Astrocyte (in vitro differentiated cells and primary cell): ENCODE measurements around the gene MTERF2. TPM values are rescaled to one million over a fixed set of nuclear protein-coding genes. Genes with fewer than 3 reads are reported as not detected.

Source experiments
- DNase-seq: peaks from one replicate; pipeline ENCODE4 v3.0.0-alpha.2; 2010; ENCODE audit warnings: low read depth
- FAIRE-seq: peaks from 2 replicates; lab custom pipeline; 2011; peaks lifted over from hg19 to GRCh38; lab: Jason Lieb, UNC
- H2AFZ ChIP-seq: 2 replicates; pipeline ENCODE4 v1.6.0; 2012; ENCODE audit warnings: low read depth, low read length, inconsistent platforms
- H3K27ac ChIP-seq: 2 replicates; pipeline ENCODE4 v1.5.1; 2011; ENCODE audit warnings: low read depth, low read length, inconsistent platforms
- H3K27me3 ChIP-seq: 2 replicates; pipeline ENCODE4 v1.6.0; 2011; ENCODE audit warnings: low read length, inconsistent platforms; ENCODE audit not compliant: insufficient read depth
- H3K36me3 ChIP-seq: 2 replicates; pipeline ENCODE4 v1.5.1; 2011; ENCODE audit warnings: low read length, inconsistent platforms; ENCODE audit not compliant: insufficient read depth
- H3K4me1 ChIP-seq: 2 replicates; pipeline ENCODE4 v1.5.1; 2011; ENCODE audit warnings: low read length, inconsistent platforms; ENCODE audit not compliant: insufficient read depth
- H3K4me2 ChIP-seq: 2 replicates; pipeline ENCODE4 v1.6.0; 2012; ENCODE audit warnings: low read length, inconsistent platforms
- H3K4me3 ChIP-seq: 2 replicates; pipeline ENCODE4 v1.5.1; 2011; ENCODE audit warnings: low read depth, mild to moderate bottlenecking, low read length, inconsistent platforms; ENCODE audit not compliant: insufficient read depth
- H3K79me2 ChIP-seq: 2 replicates; pipeline ENCODE4 v1.6.0; 2012; ENCODE audit warnings: mild to moderate bottlenecking, low read length, inconsistent platforms; ENCODE audit not compliant: insufficient read depth
- H3K9ac ChIP-seq: 2 replicates; pipeline ENCODE4 v1.6.0; 2012; ENCODE audit warnings: mild to moderate bottlenecking, low read length, inconsistent platforms
- H3K9me3 ChIP-seq: 2 replicates; pipeline ENCODE4 v1.5.1; 2012; ENCODE audit warnings: low read depth, mild to moderate bottlenecking, low read length, inconsistent platforms; ENCODE audit not compliant: insufficient read depth
- H4K20me1 ChIP-seq: 2 replicates; pipeline ENCODE4 v1.6.0; 2012; ENCODE audit warnings: low read length, inconsistent platforms; ENCODE audit not compliant: insufficient read depth
- H3K27ac Mint-ChIP-seq: one replicate; pipeline ENCODE4 v1.8.0; 2021; ENCODE audit warnings: mild to moderate bottlenecking, mixed read lengths; ENCODE audit not compliant: unreplicated experiment
- H3K27me3 Mint-ChIP-seq: one replicate; pipeline ENCODE4 v1.8.0; 2021; ENCODE audit warnings: low read depth, mixed read lengths; ENCODE audit not compliant: unreplicated experiment
- H3K36me3 Mint-ChIP-seq: one replicate; pipeline ENCODE4 v1.8.0; 2021; ENCODE audit warnings: low read depth, mixed read lengths; ENCODE audit not compliant: unreplicated experiment
- H3K4me1 Mint-ChIP-seq: one replicate; pipeline ENCODE4 v1.8.0; 2021; ENCODE audit warnings: low read depth, mixed read lengths; ENCODE audit not compliant: unreplicated experiment
- H3K4me3 Mint-ChIP-seq: one replicate; pipeline ENCODE4 v1.8.0; 2021; ENCODE audit warnings: mild to moderate bottlenecking, moderate library complexity, mixed read lengths; ENCODE audit not compliant: unreplicated experiment
- H3K9me3 Mint-ChIP-seq: one replicate; pipeline ENCODE4 v1.8.0; 2021; ENCODE audit warnings: mild to moderate bottlenecking, mixed read lengths; ENCODE audit not compliant: unreplicated experiment
- CTCF ChIP-seq: IDR thresholded peaks from 2 replicates; pipeline ENCODE4 v1.5.1; 2011; ENCODE audit warnings: low read depth, mild to moderate bottlenecking, inconsistent platforms, low read length, moderate library complexity; ENCODE audit not compliant: insufficient read depth
- EZH2 ChIP-seq: IDR thresholded peaks from 2 replicates; pipeline ENCODE4 v1.6.1; 2012; ENCODE audit warnings: mild to moderate bottlenecking, low read length, inconsistent platforms; ENCODE audit not compliant: insufficient read depth
- total RNA-seq: library from RNA; stranded (reverse); gene quantifications from 2 replicates; pipeline ENCODE4 v1.2.1, GENCODE V29; 2021

Gene MTERF2
- total RNA-seq, 1 donor from 2014 or later, result 5.1 TPM

- no peak for DNase-seq
- peaks cover 11% of the 10 kb centered on the region for H3K79me2 ChIP-seq
- H3K4me3 Mint-ChIP-seq, result peak overlapping the region; percentile 88
- FAIRE-seq, result no peak
- H3K4me2 ChIP-seq, result peak overlapping the region; percentile 87
- no peaks in the 10 kb centered on the region for H3K27me3 Mint-ChIP-seq
- peaks cover 5% of the 10 kb centered on the region for H3K36me3 Mint-ChIP-seq
- no peak overlapping the region for H3K9ac ChIP-seq
- peak overlapping the region; percentile 20 for H3K4me3 ChIP-seq
- no peaks in the 10 kb centered on the region for H3K9me3 Mint-ChIP-seq
- H4K20me1 ChIP-seq, result peaks cover 9% of the 10 kb centered on the region
- H3K27me3 ChIP-seq, result no peaks in the 10 kb centered on the region
- H3K4me1 ChIP-seq, result peaks cover 6% of the 10 kb centered on the region
- H3K27ac Mint-ChIP-seq, result no peak overlapping the region
- no peak for TF ChIP-seq EZH2
- no peak for TF ChIP-seq CTCF
- H3K4me1 Mint-ChIP-seq, result peaks cover 13% of the 10 kb centered on the region
- no peaks in the 10 kb centered on the region for H3K9me3 ChIP-seq
- no peak overlapping the region for H2AFZ ChIP-seq
- no peaks in the 10 kb centered on the region for H3K36me3 ChIP-seq
- H3K27ac ChIP-seq, result no peak overlapping the region
Observed at GRCh38 chr12:106987846-106988245, 900 bp upstream of the MTERF2 start.

GRCh38 chr12:106986135-106986534 is 811 bp downstream of the MTERF2 start:
- H3K27me3 ChIP-seq, result no peaks in the 10 kb centered on the region
- DNase-seq (no peak), FAIRE-seq (no peak)
- H3K27ac Mint-ChIP-seq, result peak overlapping the region; percentile 43
- H3K4me2 ChIP-seq, result peak overlapping the region; percentile 87
- peaks cover 16% of the 10 kb centered on the region for H3K4me1 Mint-ChIP-seq
- H3K9me3 Mint-ChIP-seq, result no peaks in the 10 kb centered on the region
- H3K4me1 ChIP-seq, result peaks cover 6% of the 10 kb centered on the region
- peak overlapping the region; percentile 88 for H3K9ac ChIP-seq
- H3K27me3 Mint-ChIP-seq, result no peaks in the 10 kb centered on the region
- no peaks in the 10 kb centered on the region for H3K36me3 ChIP-seq
- peaks cover 5% of the 10 kb centered on the region for H3K36me3 Mint-ChIP-seq
- peak overlapping the region; percentile 82 for H3K27ac ChIP-seq
- TF ChIP-seq EZH2 (no peak), CTCF (no peak)
- peak overlapping the region; percentile 88 for H3K4me3 Mint-ChIP-seq
- H3K79me2 ChIP-seq, result peaks cover 11% of the 10 kb centered on the region
- H4K20me1 ChIP-seq, result peaks cover 9% of the 10 kb centered on the region
- H3K4me3 ChIP-seq, result peak overlapping the region; percentile 71
- no peaks in the 10 kb centered on the region for H3K9me3 ChIP-seq
- H2AFZ ChIP-seq, result no peak overlapping the region

GRCh38 chr12:106985479-106985878 is 1.5 kb downstream of the MTERF2 start:
- Histone ChIP-seq H3K27ac (no peak overlapping the region), H4K20me1 (peaks cover 9% of the 10 kb centered on the region), H3K4me1 (peaks cover 6% of the 10 kb centered on the region), H3K27me3 (no peaks in the 10 kb centered on the region), H3K79me2 (peaks cover 11% of the 10 kb centered on the region), H3K36me3 (no peaks in the 10 kb centered on the region), H3K9ac (peak overlapping the region; percentile 88), H3K9me3 (no peaks in the 10 kb centered on the region), H2AFZ (no peak overlapping the region), H3K4me3 (no peak overlapping the region), H3K4me2 (peak overlapping the region; percentile 87)
- H3K4me1 Mint-ChIP-seq, result peaks cover 16% of the 10 kb centered on the region
- H3K27ac Mint-ChIP-seq, result no peak overlapping the region
- no peak for DNase-seq
- no peaks in the 10 kb centered on the region for H3K9me3 Mint-ChIP-seq
- FAIRE-seq, result no peak
- H3K4me3 Mint-ChIP-seq, result peak overlapping the region; percentile 88
- TF ChIP-seq EZH2 (no peak), CTCF (no peak)
- no peaks in the 10 kb centered on the region for H3K27me3 Mint-ChIP-seq
- peaks cover 5% of the 10 kb centered on the region for H3K36me3 Mint-ChIP-seq
